Transverse colon (tissue), 4 donors: ENCODE measurements around the gene RAB43. TPM values are rescaled to one million over a fixed set of nuclear protein-coding genes. Genes with fewer than 3 reads are reported as not detected.

ENCODE experiments used
- DNase-seq: peaks from one replicate; pipeline ENCODE4 v3.0.0-alpha.2; 2019
- H3K27ac ChIP-seq, 4 donors: fragments of 200-600 bp; sonication (generic); 2 replicates each; pipeline ENCODE4 v1.5.1; 2016 to 2018; ENCODE audit warnings: inconsistent platforms in 4 of 4
- H3K27me3 ChIP-seq: fragments of 200-600 bp; sonication (generic); 2 replicates; pipeline ENCODE4 v1.5.1; 2017; ENCODE audit warnings: inconsistent platforms
- H3K36me3 ChIP-seq, 4 donors: fragments of 200-600 bp; sonication (generic); 2 replicates each; pipeline ENCODE4 v1.5.1; 2017 to 2019; ENCODE audit warnings: inconsistent platforms in 4 of 4
- H3K4me1 ChIP-seq, 4 donors: fragments of 200-600 bp; sonication (generic); 2 replicates each; pipeline ENCODE4 v1.5.1; 2017 to 2020; ENCODE audit warnings: inconsistent platforms in 4 of 4
- H3K4me3 ChIP-seq, 4 donors: fragments of 200-600 bp; sonication (generic); 1 replicate in 1 of 4; 2 replicates in 3 of 4; pipeline versions ENCODE4 v1.5.1 to v1.6.1; 2017 to 2019; ENCODE audit warnings: inconsistent platforms in 4 of 4
- H3K9me3 ChIP-seq, 2 donors: fragments of 200-600 bp; sonication (generic); 2 replicates each; pipeline ENCODE4 v1.5.1; 2017 to 2019; ENCODE audit warnings: inconsistent platforms in 2 of 2
- CTCF ChIP-seq, 5 experiments: fragments of 200-600 bp in 3 of 5; fragments of 450-650 bp in 2 of 5; sonication (generic) in 3 of 5; IDR thresholded peaks; 1 replicate in 2 of 5; 2 replicates in 3 of 5; pipeline ENCODE4 v1.5.1; 2016 to 2017; ENCODE audit warnings: antibody characterized with exemption in 5 of 5, inconsistent platforms in 3 of 5, mild to moderate bottlenecking in 2 of 5, moderate library complexity in 1 of 5
- EP300 ChIP-seq: sonication (generic); formaldehyde crosslinking; IDR thresholded peaks from one replicate; pipeline ENCODE4 v1.6.1; 2017; ENCODE audit warnings: antibody characterized with exemption, low read depth
- POLR2A ChIP-seq: fragments of 450-650 bp; IDR thresholded peaks from one replicate; pipeline ENCODE4 v1.6.1; 2016; ENCODE audit warnings: antibody characterized with exemption, mild to moderate bottlenecking, moderate library complexity
- POLR2AphosphoS5 ChIP-seq, 3 donors: sonication (generic); formaldehyde crosslinking; IDR thresholded peaks; one replicate each; pipeline ENCODE4 v1.6.1; 2016; ENCODE audit warnings: antibody characterized with exemption in 3 of 3
- WGBS, 2 donors: methylation state at CpG; one replicate each; pipeline ENCODE4 v1.1.5; 2018; ENCODE audit warnings: low coverage in 1 of 2; 5-methylcytosine and 5-hydroxymethylcytosine counted together
- in situ Hi-C, 4 donors: fragments of 200-750 bp; cut with MboI; loops; one replicate each; pipeline versions ENCODE4 v1.15.0 to v1.15.1; 2017; ENCODE audit warnings: low sequenced_read_pairs in 3 of 4, low pct_ligation_motif_present in 1 of 4, low pct_unique_long_range_greater_than_20kb in 1 of 4
- intact Hi-C: fragments of 100-400 bp; cut with DNase I; formaldehyde crosslinking; loops from one replicate; pipeline ENCODE4 v1.15.1; 2023; ENCODE audit warnings: low total_unique reads
- total RNA-seq, 4 donors: library from RNA; depleted of rRNA; stranded (reverse); fragments of >200 nt; gene quantifications; one replicate each; pipeline ENCODE4 v1.1.0, GENCODE V29; 2016

RAB43 gene
- total RNA-seq, 4 donors from 2014 or later, result 23.1 to 40.4 (median 31.3) TPM

- H3K4me1 ChIP-seq, result peaks cover 0 to 2% (median under 1%) of the 10 kb centered on the region in 4 donors
- H3K4me3 ChIP-seq, result no peak overlapping the region
- intact Hi-C loops, result no loop called here
- no peaks in the 10 kb centered on the region for H3K27me3 ChIP-seq
- DNase-seq, result no peak
- no peak overlapping the region for H3K27ac ChIP-seq
- 81 to 84% methylated on average over 5 to 9 of the region's 9 CpGs for WGBS, 2 donors
- H3K9me3 ChIP-seq, result no peaks in the 10 kb centered on the region
- no peaks in the 10 kb centered on the region for H3K36me3 ChIP-seq
- TF ChIP-seq EP300, result no peak
- TF ChIP-seq POLR2A, result no peak
- no peak for TF ChIP-seq CTCF (IDR thresholded peaks at IDR 0.05)
- TF ChIP-seq POLR2AphosphoS5 (IDR thresholded peaks at IDR 0.05), result no peak
- in situ Hi-C loops, result no loop called here
Observed at GRCh38 chr3:129082026-129082425, 39.6 kb downstream of the RAB43 start.

GRCh38 chr3:129081503-129081902 lies 40.1 kb downstream of the RAB43 start:
- Histone ChIP-seq H3K4me3 (no peak overlapping the region), H3K36me3 (no peaks in the 10 kb centered on the region), H3K4me1 (no peaks in the 10 kb centered on the region), H3K27me3 (no peaks in the 10 kb centered on the region), H3K27ac (no peak overlapping the region), H3K9me3 (no peaks in the 10 kb centered on the region)
- in situ Hi-C loops (no loop called here), intact Hi-C loops (no loop called here)
- 77 to 100% methylated on average over 1 to 8 of the region's 8 CpGs for WGBS, 2 donors
- DNase-seq, result no peak
- TF ChIP-seq POLR2AphosphoS5 (IDR thresholded peaks at IDR 0.05), result no peak
- no peak for TF ChIP-seq POLR2A
- TF ChIP-seq EP300, result no peak
- no peak for TF ChIP-seq CTCF (IDR thresholded peaks at IDR 0.05)

- no peak for DNase-seq
- no peak overlapping the region for H3K4me3 ChIP-seq
- no peaks in the 10 kb centered on the region for H3K9me3 ChIP-seq
- H3K27ac ChIP-seq, result no peak overlapping the region
- 85% methylated on average over 8 of the region's 8 CpGs; no CpG with 5 or more reads in 1 of the 2 donors for WGBS, 2 donors
- no peaks in the 10 kb centered on the region for H3K27me3 ChIP-seq
- H3K36me3 ChIP-seq, result no peaks in the 10 kb centered on the region
- in situ Hi-C loops, result no loop called here
- TF ChIP-seq EP300 (no peak), POLR2A (no peak), CTCF (IDR thresholded peaks at IDR 0.05) (no peak), POLR2AphosphoS5 (IDR thresholded peaks at IDR 0.05) (no peak)
- no peaks in the 10 kb centered on the region for H3K4me1 ChIP-seq
- intact Hi-C loops, result no loop called here
Observed at GRCh38 chr3:129078510-129078909, 43.1 kb downstream of the RAB43 start.

GRCh38 chr3:129077222-129077621 lies 44.4 kb downstream of the RAB43 start:
- in situ Hi-C loops, result no loop called here
- H3K9me3 ChIP-seq, result no peaks in the 10 kb centered on the region
- TF ChIP-seq EP300, result no peak
- TF ChIP-seq POLR2AphosphoS5 (IDR thresholded peaks at IDR 0.05), result no peak
- no peak for TF ChIP-seq POLR2A
- TF ChIP-seq CTCF (IDR thresholded peaks at IDR 0.05), result no peak
- H3K27me3 ChIP-seq, result no peaks in the 10 kb centered on the region
- H3K4me1 ChIP-seq, result no peaks in the 10 kb centered on the region
- 56 to 65% methylated on average over 6 to 7 of the region's 7 CpGs for WGBS, 2 donors
- no peak overlapping the region for H3K4me3 ChIP-seq
- no peak for DNase-seq
- no peak overlapping the region for H3K27ac ChIP-seq
- H3K36me3 ChIP-seq, result no peaks in the 10 kb centered on the region
- intact Hi-C loops, result no loop called here
